Loucy (cell line): ENCODE data around the gene S1PR1.

ENCODE experiments used
- H2AFZ ChIP-seq: fragments of 200-600 bp; sonication (generic); 2 replicates; pipeline ENCODE4 v1.6.0; 2016; ENCODE audit warnings: antibody characterized with exemption, mild to moderate bottlenecking, low read length, moderate library complexity
- H3F3A ChIP-seq: fragments of 200-600 bp; 2 replicates; pipeline ENCODE4 v1.6.0; 2016; ENCODE audit warnings: antibody characterized with exemption, low read depth, mild to moderate bottlenecking
- H3K27me3 ChIP-seq: fragments of 200-600 bp; sonication (generic); 2 replicates; pipeline ENCODE4 v1.6.1; 2014; ENCODE audit warnings: low read length, mild to moderate bottlenecking; ENCODE audit not compliant: insufficient read depth, poor library complexity, severe bottlenecking
- H3K36me3 ChIP-seq: fragments of 200-600 bp; sonication (generic); 2 replicates; pipeline ENCODE4 v1.6.1; 2016; ENCODE audit warnings: low read length; ENCODE audit not compliant: insufficient read depth
- H3K4me1 ChIP-seq: fragments of 200-600 bp; sonication (generic); 2 replicates; pipeline ENCODE4 v1.5.1; 2014; ENCODE audit warnings: low read length, mild to moderate bottlenecking; ENCODE audit not compliant: insufficient read depth, poor library complexity, severe bottlenecking
- H3K4me2 ChIP-seq: fragments of 200-600 bp; sonication (generic); 2 replicates; pipeline ENCODE4 v1.6.0; 2014; ENCODE audit warnings: antibody characterized with exemption, low read length, low read depth, mild to moderate bottlenecking; ENCODE audit not compliant: poor library complexity, severe bottlenecking
- H3K4me3 ChIP-seq: fragments of 200-600 bp; sonication (generic); 2 replicates; pipeline ENCODE4 v1.5.1; 2014; ENCODE audit warnings: low read length, mild to moderate bottlenecking, mixed read lengths; ENCODE audit not compliant: poor library complexity, severe bottlenecking
- H3K79me2 ChIP-seq: fragments of 200-600 bp; sonication (generic); 2 replicates; pipeline ENCODE4 v1.6.1; 2014; ENCODE audit warnings: low read length; ENCODE audit not compliant: insufficient read depth
- H3K9ac ChIP-seq: fragments of 200-600 bp; sonication (generic); 2 replicates; pipeline ENCODE4 v1.6.0; 2014; ENCODE audit warnings: mild to moderate bottlenecking, low read depth, low read length, moderate library complexity; ENCODE audit not compliant: poor library complexity, severe bottlenecking
- H3K9me2 ChIP-seq: fragments of 200-600 bp; sonication (generic); replicated peaks from 2 replicates; pipeline ENCODE4 v1.6.1; 2016; ENCODE audit warnings: low read depth, low read length, mixed read lengths
- H3K9me3 ChIP-seq: fragments of 200-600 bp; sonication (generic); 2 replicates; pipeline ENCODE4 v1.6.1; 2014; ENCODE audit warnings: mild to moderate bottlenecking, antibody characterized with exemption, low read length, low read depth; ENCODE audit not compliant: insufficient read depth
- H4K20me1 ChIP-seq: fragments of 200-600 bp; sonication (generic); 2 replicates; pipeline ENCODE4 v1.6.0; 2014; ENCODE audit warnings: antibody characterized with exemption, low read length, mild to moderate bottlenecking; ENCODE audit not compliant: insufficient read depth, poor library complexity, severe bottlenecking
- CTCF ChIP-seq: fragments of 200-600 bp; sonication (generic); conservative IDR thresholded peaks from 2 replicates; pipeline ENCODE4 v1.5.1; 2014; ENCODE audit warnings: mild to moderate bottlenecking, antibody characterized with exemption, low read length
- EZH2phosphoT487 ChIP-seq: fragments of 200-600 bp; IDR thresholded peaks from 2 replicates; pipeline ENCODE4 v1.6.1; 2018; ENCODE audit warnings: antibody characterized with exemption, mild to moderate bottlenecking, moderate library complexity, borderline replicate concordance

Gene S1PR1

GRCh38 chr1:101199637-101199982, 37.2 kb upstream of the S1PR1 start:
- no peak overlapping the region for H3K9ac ChIP-seq
- H3K4me2 ChIP-seq: no peak overlapping the region
- H3K9me2 ChIP-seq: no peaks in the 10 kb centered on the region
- H3K4me1 ChIP-seq: no peaks in the 10 kb centered on the region
- no peaks in the 10 kb centered on the region for H3K36me3 ChIP-seq
- no peaks in the 10 kb centered on the region for H3K79me2 ChIP-seq
- H3K4me3 ChIP-seq: no peak overlapping the region
- H4K20me1 ChIP-seq: no peaks in the 10 kb centered on the region
- H2AFZ ChIP-seq: no peak overlapping the region
- H3F3A ChIP-seq: no peaks in the 10 kb centered on the region
- no peaks in the 10 kb centered on the region for H3K9me3 ChIP-seq
- TF ChIP-seq CTCF: no peak
- no peak for TF ChIP-seq EZH2phosphoT487
- no peaks in the 10 kb centered on the region for H3K27me3 ChIP-seq

GRCh38 chr1:101200513-101200912, 36.3 kb upstream of the S1PR1 start:
- Histone ChIP-seq H3K9me3 (no peaks in the 10 kb centered on the region), H3K79me2 (no peaks in the 10 kb centered on the region), H3K9me2 (no peaks in the 10 kb centered on the region), H2AFZ (no peak overlapping the region), H3K9ac (no peak overlapping the region), H3K4me3 (no peak overlapping the region), H3K4me1 (no peaks in the 10 kb centered on the region), H3K36me3 (no peaks in the 10 kb centered on the region), H3F3A (no peaks in the 10 kb centered on the region), H3K4me2 (no peak overlapping the region), H4K20me1 (no peaks in the 10 kb centered on the region), H3K27me3 (no peaks in the 10 kb centered on the region)
- TF ChIP-seq CTCF (no peak), EZH2phosphoT487 (no peak)

GRCh38 chr1:101203820-101204540, 32.8 kb upstream of the S1PR1 start:
- Histone ChIP-seq H3K9me2 (no peaks in the 10 kb centered on the region), H3K9me3 (no peaks in the 10 kb centered on the region), H3K9ac (no peak overlapping the region), H3K4me2 (no peak overlapping the region), H3K4me1 (no peaks in the 10 kb centered on the region), H3K27me3 (no peaks in the 10 kb centered on the region), H2AFZ (no peak overlapping the region), H3K36me3 (no peaks in the 10 kb centered on the region), H3K4me3 (no peak overlapping the region), H3F3A (no peaks in the 10 kb centered on the region), H3K79me2 (no peaks in the 10 kb centered on the region), H4K20me1 (no peaks in the 10 kb centered on the region)
- TF ChIP-seq CTCF (no peak), EZH2phosphoT487 (no peak)
